Pulmonary artery endothelial cell (primary cell): ENCODE measurements around the gene ITM2C. TPM values are rescaled to one million over a fixed set of nuclear protein-coding genes. Genes with fewer than 3 reads are reported as not detected.

Experiments used
- DNase-seq: peaks from one replicate; pipeline ENCODE4 v3.0.0-alpha.2; 2011; ENCODE audit warnings: low read depth, low spot score
- total RNA-seq: library from RNA; depleted of rRNA; stranded (reverse); fragments of >200 nt; gene quantifications from 2 replicates; pipeline ENCODE4 v1.2.3, GENCODE V29; 2014

The ITM2C gene
- total RNA-seq, 1 donor from 2014 or later = 3.7 TPM

GRCh38 chr2:230906471-230907230 is 41.9 kb downstream of the ITM2C start:
- no peak for DNase-seq

GRCh38 chr2:230907361-230908091 is 42.8 kb downstream of the ITM2C start:
- no peak for DNase-seq

DNA sequence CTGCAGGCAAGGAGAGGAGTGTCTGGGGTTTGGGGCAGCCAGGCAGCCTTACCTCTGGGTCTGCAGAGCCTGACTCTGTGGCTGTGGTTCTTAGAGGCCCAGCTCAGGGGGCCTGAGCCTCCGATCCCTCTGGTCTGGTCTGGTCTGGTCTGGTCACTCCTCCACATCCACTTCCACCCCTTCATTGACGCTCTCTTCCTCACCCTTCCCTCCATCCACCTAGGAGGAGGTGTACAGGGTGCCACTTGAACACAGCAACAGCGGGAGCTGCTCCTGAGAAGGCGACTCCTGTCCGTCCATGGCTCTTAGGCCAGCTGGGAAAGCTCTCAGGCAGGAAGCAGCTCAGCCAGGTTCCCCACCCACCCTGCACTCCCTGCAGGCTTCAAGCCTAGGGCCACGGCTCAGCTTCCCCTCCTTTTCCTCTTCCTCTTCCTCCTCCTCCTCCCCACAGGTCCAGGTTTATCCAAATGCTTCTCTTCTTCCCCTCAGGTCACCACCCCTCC is 43.4 kb downstream of the ITM2C start:
- DNase-seq = no peak

- DNase-seq = no peak
These were observed 44.0 kb downstream of the ITM2C start for GRCh38 chr2:230908595-230909191.

- no peak for DNase-seq
These were observed 45.3 kb downstream of the ITM2C start for GRCh38 chr2:230909841-230910545.

GRCh38 chr2:230910546-230911177 is 45.9 kb downstream of the ITM2C start:
- DNase-seq = no peak

- no peak for DNase-seq
These were observed 47.3 kb downstream of the ITM2C start for GRCh38 chr2:230912046-230912445.

DNA sequence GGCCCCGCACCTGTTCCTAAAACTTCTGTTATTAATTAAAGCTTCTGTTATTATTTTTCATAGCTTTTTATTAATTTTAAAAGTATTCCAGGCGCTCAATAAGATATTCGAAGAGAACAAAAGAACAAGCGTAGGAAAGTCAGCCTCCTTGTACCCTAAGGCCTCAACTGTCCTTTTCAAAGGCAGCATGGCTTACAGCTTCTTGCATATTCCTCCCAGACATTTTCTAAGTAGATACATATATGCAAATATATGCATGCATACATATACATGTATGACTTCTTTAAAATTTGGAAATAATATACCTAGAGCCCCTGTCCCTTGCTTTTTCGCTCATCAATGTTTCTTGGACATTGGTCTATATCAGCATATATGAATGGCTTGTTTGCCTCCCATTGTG is 48.0 kb downstream of the ITM2C start:
- DNase-seq = no peak

DNA sequence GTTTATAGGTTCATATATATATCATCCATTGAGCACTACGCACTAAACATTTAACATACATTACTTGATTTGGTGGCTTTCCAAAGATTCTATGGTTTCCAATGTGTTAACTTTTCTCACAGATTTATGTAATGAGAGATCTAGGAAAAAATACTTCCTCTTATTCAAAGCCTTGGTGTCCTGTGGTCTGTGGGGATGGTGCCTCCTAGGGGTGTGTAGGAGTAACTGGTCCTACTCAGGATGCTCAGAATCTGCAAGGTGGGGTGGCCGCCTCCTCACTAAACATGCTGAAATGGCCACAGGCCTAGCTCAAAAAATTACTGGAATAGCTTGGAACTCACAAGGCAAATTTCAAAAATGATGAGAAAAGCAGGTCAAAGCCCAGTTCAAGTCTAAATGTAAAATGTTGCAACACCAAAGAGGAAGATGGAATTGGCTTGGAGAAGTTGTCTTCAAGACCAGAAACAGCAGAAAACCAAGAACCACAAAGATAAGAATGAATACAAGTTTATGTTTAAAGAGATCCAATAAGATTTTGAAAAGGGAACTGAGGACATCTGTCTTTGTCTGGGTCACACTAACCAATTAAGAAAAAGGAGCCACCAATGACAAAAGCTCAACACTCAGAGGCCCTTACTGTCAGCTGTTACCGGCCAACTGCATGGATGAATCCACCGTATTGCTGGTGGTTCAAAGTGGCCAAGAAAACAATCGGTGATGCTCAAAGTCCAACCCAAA is 48.8 kb downstream of the ITM2C start:
- DNase-seq = no peak

DNA sequence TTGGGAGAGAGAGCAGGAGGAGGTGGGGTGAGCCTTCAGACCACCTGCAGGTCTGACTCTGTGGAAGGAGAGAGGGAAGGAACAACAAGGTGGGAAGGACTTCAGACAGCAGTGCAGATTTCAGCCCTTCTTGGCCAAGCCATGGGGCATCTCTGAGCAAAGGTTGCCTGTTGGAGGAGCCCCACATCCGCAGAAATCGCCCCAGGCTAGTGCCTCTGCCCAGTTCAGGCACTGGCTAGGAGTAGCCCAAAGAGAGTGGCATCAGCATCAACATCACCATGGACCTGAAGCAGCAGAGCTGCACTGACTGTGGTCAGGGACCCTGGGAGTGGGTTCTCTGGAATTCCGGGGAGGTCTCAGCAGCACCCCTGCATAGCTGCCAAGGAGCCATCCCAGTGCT is 50.1 kb downstream of the ITM2C start:
- DNase-seq = no peak

GRCh38 chr2:230915319-230915718 is 50.6 kb downstream of the ITM2C start:
- DNase-seq = no peak

DNA sequence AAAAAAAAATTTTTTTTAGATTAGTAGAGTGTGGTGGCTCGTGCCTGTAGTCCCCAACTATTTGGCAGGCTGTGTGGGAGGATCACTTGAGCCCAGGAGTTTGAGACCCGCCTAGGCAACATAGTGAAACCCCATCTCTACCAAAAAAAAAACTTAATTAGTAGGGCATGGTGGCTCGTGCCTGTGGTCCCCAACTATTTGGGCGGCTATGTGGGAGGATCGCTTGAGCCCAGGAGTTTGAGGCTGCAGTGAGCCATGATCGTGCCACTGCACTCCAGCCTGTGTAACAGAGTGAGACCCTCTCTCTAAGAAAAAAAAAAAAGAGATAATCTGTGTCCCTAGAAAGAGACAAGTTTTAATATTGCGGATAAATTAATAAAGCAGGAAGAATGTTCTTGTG is 51.5 kb downstream of the ITM2C start:
- no peak for DNase-seq

DNA sequence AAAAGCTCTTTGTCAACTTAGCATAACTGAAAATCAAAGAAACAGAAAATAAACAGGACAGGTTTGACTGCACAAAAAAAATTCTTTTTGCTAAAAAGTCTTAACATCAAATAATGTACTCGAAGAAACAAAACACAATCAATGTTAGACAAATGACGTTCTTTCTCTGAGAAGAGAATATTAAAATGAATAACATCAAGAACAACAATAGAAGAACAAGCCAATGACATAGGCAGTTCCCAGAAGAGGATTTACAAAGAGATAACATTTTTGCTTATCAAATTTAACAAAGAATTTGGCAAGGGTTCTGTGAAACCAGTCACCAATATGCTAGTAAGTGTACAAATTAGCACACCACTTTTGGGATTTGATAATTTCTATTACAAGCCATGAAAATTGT is 54.5 kb downstream of the ITM2C start:
- DNase-seq = no peak

- DNase-seq = no peak
These were observed 54.9 kb downstream of the ITM2C start for GRCh38 chr2:230919681-230920080.

DNA sequence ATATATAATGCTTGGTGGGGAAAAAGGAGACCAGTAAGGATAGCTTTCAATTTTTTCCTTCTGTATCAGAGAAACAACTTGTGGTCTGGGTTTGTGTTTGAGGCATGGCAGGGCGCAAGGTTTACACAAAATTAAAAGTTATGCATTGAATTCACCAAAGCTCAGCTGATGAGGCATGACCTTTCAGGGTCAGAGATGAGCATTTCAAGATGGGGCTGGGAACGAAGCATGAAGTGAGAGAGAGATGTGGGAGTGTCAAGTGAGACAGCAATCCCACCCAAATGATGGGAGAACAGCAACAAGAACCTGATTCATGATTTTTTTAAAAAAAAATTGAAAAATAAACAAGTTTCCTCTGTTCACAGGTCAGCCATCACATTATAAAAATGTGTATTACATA is 55.4 kb downstream of the ITM2C start:
- DNase-seq = no peak

DNA sequence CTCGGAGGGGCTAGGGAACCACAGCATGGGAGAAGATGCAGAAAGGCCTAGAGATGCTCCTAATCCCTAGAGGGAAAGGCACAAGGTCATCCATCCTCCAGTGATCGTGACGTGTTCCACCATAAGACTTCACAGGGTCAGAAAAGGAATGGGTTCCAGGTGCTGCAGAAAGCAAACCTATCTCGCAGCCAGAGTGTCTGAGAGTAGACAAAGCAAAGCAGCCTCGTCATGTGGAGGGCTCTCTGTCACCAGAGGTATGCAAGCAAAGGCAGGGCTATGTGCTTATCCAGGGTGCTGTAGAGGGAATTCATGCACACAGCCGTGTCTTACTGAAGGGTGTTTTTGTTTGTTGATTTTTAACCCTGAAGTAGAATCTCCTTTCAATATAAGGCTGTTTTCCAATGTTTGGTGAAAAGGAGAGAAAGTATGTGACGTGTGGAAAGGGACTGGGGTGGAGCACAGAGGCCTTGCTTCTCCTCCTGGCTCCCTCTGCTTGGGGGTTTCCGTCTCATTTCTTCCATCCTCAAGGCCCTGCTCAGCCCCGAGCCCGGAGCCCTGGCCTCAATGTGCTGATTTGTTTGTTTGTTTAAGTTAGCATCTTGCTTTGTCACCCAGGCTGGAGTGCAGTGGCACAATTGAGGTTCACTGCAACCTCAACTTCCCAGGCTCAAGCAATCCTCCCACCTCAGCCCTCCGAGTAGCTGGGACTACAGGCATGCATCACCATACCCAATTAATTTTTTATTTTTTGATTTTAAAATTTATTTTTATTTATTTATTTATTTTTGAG is 57.3 kb downstream of the ITM2C start:
- no peak for DNase-seq

GRCh38 chr2:230922951-230923717 is 58.4 kb downstream of the ITM2C start:
- DNase-seq = no peak

GRCh38 chr2:230924092-230924469 is 59.3 kb downstream of the ITM2C start:
- no peak for DNase-seq
